ENCODE results near the gene DEPDC5. TPM values are rescaled to one million over a fixed set of nuclear protein-coding genes. Genes with fewer than 3 reads are reported as not detected.
"Not testable (repeated sequence)": the region's sequence is repeated elsewhere in the genome, so short reads cannot be mapped to it uniquely, and the experiment has no call there.

DEPDC5 gene
- total RNA-seq, 1 donor from 2014 or later: 24.6 TPM

- not testable (repeated sequence) for DNase-seq
Observed at GRCh38 chr22:31815383-31815814, 61.6 kb downstream of the DEPDC5 start.

DNA sequence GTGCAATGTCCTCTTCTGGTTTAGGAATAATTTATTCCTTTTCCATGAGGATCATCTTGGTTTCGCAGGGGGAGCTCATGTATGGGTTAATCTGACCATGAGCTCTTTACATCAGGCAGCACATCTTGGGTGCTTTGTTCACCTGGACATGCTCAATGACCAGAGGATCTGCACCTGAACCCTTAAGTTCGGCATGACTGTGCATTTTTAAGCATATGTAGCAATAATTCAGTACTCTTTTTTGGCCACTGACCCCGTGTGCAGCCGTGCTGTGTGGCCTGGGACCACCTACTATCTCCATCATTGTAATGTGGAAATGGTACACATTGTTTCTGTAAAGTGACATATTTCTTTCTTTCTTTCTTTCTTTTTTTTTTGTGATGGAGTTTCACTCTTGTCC is 62.9 kb downstream of the DEPDC5 start:
- no peak for DNase-seq

GRCh38 chr22:31818481-31819392 is 64.9 kb downstream of the DEPDC5 start:
- no peak for DNase-seq

GRCh38 chr22:31820655-31821054 is 66.8 kb downstream of the DEPDC5 start:
- DNase-seq: no peak

DNA sequence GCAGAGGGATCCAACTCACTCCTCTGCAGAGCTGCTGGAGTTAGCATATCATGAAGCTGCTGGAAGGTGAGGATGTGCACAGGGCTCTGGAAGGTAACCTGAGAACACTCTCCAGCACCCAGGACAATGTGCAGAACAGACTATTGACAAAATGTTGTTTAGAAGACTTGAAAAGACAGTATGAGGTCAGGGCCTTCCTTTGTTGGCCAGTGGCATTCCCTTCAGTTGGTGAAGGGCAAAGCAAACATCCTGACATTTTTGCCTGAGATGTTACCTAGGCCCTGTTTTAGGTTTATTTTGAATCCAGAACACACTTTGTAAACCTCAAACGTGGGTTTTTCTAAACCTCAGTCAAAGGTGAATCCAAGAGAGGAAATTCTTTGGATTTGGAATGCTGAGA is 67.8 kb downstream of the DEPDC5 start:
- DNase-seq: no peak

GRCh38 chr22:31822523-31822922 is 68.7 kb downstream of the DEPDC5 start:
- no peak for DNase-seq

DNA sequence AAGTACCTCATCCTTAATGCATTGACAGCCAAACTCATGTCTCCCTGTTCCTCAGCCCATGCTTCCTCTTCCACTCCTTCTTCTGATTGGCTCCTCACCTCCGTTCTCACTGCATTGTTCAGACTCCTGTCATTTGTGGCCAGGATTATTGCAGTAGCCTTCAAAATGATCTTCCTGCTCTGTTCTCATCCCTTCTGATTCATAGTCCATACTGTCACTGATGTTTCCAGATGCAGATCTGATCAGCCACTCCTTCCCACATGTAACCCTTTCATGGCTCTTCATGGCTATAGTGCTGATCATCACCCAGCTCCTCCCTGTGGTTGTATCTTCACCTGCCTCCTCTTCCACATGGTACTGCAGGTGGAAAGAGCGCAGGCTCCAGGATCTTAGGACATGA is 71.7 kb downstream of the DEPDC5 start:
- no peak for DNase-seq

GRCh38 chr22:31826443-31826842 is 72.6 kb downstream of the DEPDC5 start:
- DNase-seq: no peak

DNA sequence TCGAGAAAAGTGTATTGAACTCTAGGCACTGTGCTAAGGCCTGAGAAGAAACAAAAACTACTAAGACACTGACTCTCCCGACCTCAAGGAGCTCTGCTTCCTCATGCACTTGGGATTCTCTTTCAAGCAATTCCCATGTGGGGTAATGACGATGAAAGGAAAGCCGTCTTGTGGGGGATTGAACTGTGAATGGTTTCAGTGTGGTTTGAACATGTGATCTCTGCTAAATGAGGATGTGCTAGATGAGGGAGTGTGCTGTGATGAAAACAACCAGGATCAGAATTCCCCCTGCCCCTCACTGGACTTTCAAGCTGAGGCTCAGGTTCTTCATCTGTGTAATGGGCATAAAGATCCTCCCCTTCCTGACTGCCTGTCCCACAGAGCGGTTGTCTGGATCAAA is 74.9 kb downstream of the DEPDC5 start:
- DNase-seq: no peak

DNA sequence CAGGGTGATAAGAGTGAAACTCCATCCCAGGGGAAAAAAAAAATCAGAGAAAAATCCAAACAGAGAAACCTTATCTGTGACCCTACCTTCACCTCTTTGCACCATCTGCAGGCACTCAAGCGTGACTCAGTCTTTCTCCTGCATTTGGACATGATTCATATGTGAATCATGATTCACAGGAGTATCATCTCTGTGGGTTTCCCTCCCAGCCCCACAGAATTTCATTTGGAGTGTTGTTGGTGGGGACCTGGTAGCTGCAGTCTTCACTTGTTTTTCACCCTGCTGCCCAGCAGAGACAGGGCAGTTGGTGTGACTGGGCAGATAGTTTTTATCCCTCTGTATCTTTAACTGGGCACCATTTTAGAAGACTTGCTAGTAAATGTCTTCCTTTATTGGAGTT is 75.7 kb downstream of the DEPDC5 start:
- no peak for DNase-seq

DNA sequence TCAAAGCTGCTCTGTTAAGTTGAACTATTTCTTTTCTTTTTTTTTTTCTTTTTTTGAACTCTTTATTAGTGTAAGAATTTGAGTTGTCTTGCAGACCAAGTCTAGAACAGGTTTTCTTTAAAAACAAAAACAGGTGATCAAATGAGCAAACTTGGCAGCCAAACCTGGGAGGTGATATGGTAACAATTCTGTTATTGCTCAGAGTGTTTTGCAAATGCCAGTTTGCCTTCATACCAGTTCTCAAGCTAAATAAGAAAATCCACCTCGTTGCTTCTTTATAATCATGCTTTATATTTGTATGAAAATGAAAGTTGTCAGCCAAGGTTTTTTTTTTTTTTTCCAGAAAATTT is 76.9 kb downstream of the DEPDC5 start:
- no peak for DNase-seq

DNA sequence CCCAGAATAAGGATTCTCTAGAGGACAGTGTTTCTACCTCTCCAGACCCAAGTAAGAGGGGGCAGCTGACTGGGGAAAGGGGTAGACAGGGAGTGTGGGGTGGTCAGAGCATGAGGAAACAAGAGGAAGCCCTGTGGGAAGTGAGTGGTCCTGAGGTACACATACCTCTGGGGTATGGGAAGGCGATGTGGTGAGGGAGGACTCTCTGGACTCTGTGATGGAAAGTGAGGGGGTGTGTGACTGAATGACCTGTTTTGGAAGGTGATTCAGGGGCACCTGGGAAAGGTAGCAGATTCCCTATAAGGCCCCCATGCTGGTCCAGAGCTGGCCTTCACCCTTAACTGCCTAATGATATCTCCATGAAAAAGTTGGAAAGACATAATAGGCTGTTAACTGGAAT is 80.1 kb downstream of the DEPDC5 start:
- DNase-seq: no peak

GRCh38 chr22:31836010-31836409 is 82.2 kb downstream of the DEPDC5 start:
- DNase-seq: no peak

GRCh38 chr22:31838917-31839316 is 85.1 kb downstream of the DEPDC5 start:
- DNase-seq: no peak

GRCh38 chr22:31839986-31840385 is 86.2 kb downstream of the DEPDC5 start:
- DNase-seq: no peak

GRCh38 chr22:31840585-31840984 is 86.8 kb downstream of the DEPDC5 start:
- no peak for DNase-seq

DNA sequence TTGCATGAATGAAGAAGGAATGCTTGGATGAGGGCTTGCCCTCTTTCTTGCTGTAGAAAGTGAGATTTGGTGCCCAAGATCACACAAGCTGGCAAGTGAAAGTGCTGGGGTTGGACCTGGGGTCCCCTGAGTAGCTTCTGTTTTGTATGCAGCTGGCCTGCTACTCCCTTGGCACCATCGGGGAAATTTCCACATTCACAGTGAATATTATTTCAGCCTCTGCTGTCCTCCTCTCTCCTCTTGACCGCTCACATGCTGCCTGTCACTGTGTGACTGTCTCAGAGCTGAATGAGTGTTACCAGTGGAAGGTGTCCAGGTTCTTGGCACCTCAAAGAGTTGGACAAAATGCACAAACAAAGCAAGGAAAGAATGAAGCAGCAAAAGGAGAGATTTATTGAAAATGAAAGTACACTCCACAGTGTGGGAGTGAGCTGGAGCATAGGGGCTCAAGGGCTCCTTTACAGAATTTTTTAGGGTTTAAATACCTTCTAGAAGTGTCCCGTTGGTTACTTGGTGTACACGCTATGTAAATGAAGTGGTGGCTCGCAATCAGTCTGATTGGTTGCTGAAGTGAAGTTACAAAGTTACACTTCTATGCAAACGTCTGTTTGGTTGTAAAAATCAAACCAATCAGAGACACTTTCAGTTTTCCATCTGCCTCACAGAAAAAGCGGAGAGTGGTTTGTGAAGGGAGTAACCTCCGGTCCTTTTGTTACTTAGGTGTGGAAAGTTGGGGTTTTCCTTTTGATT is 87.4 kb downstream of the DEPDC5 start:
- no peak for DNase-seq

DNA sequence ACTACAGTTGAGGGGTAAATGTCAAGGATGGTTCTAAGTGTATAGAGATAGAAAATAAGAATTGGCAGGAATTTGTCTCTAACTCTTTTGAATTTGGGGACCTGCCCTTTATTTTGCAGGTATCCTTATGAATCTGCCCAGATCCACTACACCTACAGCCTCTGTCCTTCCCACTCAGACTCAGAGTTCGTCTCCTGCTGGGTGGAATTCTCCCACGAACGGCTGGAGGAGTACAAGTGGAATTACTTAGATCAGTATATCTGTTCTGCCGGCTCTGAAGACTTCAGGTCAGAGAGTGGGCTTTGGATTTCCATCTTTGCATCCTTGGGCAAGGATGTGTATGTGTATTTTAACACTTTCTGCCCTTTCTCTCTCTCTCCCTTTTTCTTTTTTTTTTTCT is 89.7 kb downstream of the DEPDC5 start:
- no peak for DNase-seq

- DNase-seq: no peak
Observed at GRCh38 chr22:31844941-31845340, 91.1 kb downstream of the DEPDC5 start.

GRCh38 chr22:31846161-31847115 is 92.6 kb downstream of the DEPDC5 start:
- DNase-seq: no peak

- DNase-seq: no peak
Observed at GRCh38 chr22:31848411-31848810, 94.6 kb downstream of the DEPDC5 start.

DNA sequence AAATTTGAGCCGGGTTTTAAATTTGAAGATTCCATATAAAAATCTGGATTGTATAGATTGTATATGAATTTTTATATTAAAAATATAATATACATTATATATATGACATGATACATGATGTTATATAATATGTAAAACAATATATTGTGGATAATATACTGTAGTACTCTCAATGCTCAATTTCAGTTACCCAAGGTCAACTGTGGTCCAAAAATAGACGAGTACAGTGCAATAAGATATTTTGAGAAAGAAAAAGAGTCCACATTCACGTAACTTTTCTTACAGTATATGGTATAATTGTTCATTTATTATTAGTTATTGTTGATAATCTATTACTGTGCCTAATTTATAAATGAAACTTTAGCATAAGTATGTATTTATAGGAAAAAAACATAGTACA is 96.3 kb downstream of the DEPDC5 start:
- no peak for DNase-seq
